Esophagus squamous epithelium (tissue), 5 donors: ENCODE data around the gene OXT. TPM values are rescaled to one million over a fixed set of nuclear protein-coding genes. Genes with fewer than 3 reads are reported as not detected.

Source experiments
- DNase-seq: peaks from one replicate; lab custom pipeline; 2025; lab: John Stamatoyannopoulos, UW
- H3K27ac ChIP-seq, 4 donors: fragments of 200-600 bp; sonication (generic); one replicate each; pipeline ENCODE4 v1.5.1; 2016 to 2019; ENCODE audit warnings: mild to moderate bottlenecking in 1 of 4
- H3K27me3 ChIP-seq, 4 donors: fragments of 200-600 bp; sonication (generic); 1 replicate in 3 of 4; 2 replicates in 1 of 4; pipeline versions ENCODE4 v1.5.1 to v1.6.0; 2017 to 2021; ENCODE audit warnings: antibody characterized with exemption in 1 of 4
- H3K36me3 ChIP-seq, 3 donors: fragments of 200-600 bp; sonication (generic); one replicate each; pipeline ENCODE4 v1.5.1; 2016 to 2019
- H3K4me1 ChIP-seq, 3 donors: fragments of 200-600 bp; sonication (generic); one replicate each; pipeline ENCODE4 v1.5.1; 2017 to 2019
- H3K4me3 ChIP-seq, 4 donors: fragments of 200-600 bp; sonication (generic); 1 replicate in 3 of 4; 2 replicates in 1 of 4; pipeline ENCODE4 v1.5.1; 2016 to 2019; ENCODE audit warnings: mild to moderate bottlenecking in 2 of 4, moderate library complexity in 1 of 4
- H3K9me3 ChIP-seq, 3 donors: fragments of 200-600 bp; sonication (generic); one replicate each; pipeline ENCODE4 v1.5.1; 2016 to 2019
- POLR2A ChIP-seq, 4 donors: fragments of 450-650 bp; IDR thresholded peaks; one replicate each; pipeline ENCODE4 v1.6.1; 2017; ENCODE audit warnings: antibody characterized with exemption in 4 of 4, mild to moderate bottlenecking in 4 of 4, moderate library complexity in 3 of 4
- WGBS, 2 donors: methylation state at CpG; one replicate each; pipeline ENCODE4 v1.1.5; 2018; 5-methylcytosine and 5-hydroxymethylcytosine counted together
- intact Hi-C: fragments of 100-400 bp; cut with DNase I; formaldehyde crosslinking; loops from one replicate; pipeline ENCODE4 v1.15.0; 2022
- total RNA-seq, 4 donors: library from RNA; depleted of rRNA; stranded (reverse); fragments of >200 nt; gene quantifications; one replicate each; pipeline ENCODE4 v1.1.0, GENCODE V29; 2016
- TF ChIP-seq, protein P1 (sequence below), 6 experiments: fragments of 450-650 bp in 4 of 6; fragments of 200-600 bp in 2 of 6; sonication (generic) in 2 of 6; IDR thresholded peaks; one replicate each; pipeline ENCODE4 v1.5.1; 2016 to 2019; ENCODE audit warnings: antibody characterized with exemption in 6 of 6, mild to moderate bottlenecking in 4 of 6, moderate library complexity in 4 of 6
- donor health status: DM: yes; HTN: yes; CAD: no.

Gene OXT
- total RNA-seq, 4 donors from 2014 or later: not detected

DNA sequence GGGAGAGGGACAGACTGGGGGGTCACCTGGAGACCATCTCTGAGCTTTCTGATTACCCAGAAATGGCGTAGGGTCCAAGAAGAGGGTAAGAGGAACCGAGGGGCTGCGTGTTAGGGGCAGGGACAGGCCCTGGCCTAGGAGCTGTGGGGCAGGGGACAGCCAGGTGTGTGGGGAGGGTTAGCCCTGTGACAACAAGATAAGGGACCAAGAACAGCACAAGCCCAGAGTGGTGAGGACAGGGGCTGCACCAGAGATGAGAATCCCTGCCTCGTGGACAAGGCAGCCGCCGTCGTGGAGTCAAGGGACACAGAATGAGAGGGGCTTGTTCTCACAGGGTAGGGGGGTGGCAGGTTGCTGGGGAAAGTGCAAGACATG, 13.6 kb downstream of the OXT start:
- Histone ChIP-seq H3K4me1 (peaks cover 5 to 25% (median 13%) of the 10 kb centered on the region in 3 donors), H3K27me3 (peaks cover 0 to 74% (median 10%) of the 10 kb centered on the region in 4 donors), H3K27ac (no peak overlapping the region), H3K36me3 (no peaks in the 10 kb centered on the region), H3K9me3 (no peaks in the 10 kb centered on the region), H3K4me3 (no peak overlapping the region)
- 81 to 97% methylated on average over 7 of the region's 7 CpGs for WGBS, 2 donors
- TF ChIP-seq, protein P1, sequence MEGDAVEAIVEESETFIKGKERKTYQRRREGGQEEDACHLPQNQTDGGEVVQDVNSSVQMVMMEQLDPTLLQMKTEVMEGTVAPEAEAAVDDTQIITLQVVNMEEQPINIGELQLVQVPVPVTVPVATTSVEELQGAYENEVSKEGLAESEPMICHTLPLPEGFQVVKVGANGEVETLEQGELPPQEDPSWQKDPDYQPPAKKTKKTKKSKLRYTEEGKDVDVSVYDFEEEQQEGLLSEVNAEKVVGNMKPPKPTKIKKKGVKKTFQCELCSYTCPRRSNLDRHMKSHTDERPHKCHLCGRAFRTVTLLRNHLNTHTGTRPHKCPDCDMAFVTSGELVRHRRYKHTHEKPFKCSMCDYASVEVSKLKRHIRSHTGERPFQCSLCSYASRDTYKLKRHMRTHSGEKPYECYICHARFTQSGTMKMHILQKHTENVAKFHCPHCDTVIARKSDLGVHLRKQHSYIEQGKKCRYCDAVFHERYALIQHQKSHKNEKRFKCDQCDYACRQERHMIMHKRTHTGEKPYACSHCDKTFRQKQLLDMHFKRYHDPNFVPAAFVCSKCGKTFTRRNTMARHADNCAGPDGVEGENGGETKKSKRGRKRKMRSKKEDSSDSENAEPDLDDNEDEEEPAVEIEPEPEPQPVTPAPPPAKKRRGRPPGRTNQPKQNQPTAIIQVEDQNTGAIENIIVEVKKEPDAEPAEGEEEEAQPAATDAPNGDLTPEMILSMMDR (IDR thresholded peaks at IDR 0.05): no peak
- TF ChIP-seq POLR2A (IDR thresholded peaks at IDR 0.05): no peak
- no peak for DNase-seq
- intact Hi-C loops: no loop called here

DNA sequence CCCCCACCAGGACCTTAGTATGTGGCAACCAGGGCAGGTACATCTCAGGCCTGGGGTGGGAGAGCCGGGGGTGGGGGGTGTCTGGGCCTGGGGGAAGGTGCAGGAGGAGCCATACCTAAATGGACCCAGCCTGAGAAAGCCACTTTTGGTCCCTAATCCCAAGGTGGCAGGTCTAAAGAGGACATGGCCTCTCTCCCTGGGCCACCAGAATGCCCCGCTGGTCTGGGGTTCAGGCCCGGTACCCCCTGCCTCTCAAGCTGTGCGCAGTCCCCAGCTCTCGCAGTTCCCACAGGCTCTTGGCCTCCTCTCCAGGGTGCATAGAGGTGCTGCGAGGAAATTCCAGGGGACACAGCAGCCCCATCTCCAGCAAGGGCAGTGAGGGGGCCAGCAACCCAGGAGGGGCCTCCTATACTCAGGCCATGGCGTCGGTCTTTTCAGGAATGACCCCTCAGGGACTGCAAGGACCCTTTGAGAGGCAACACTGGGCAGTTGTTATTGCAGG, 14.2 kb downstream of the OXT start:
- H3K27me3 ChIP-seq: peaks cover 0 to 74% (median 10%) of the 10 kb centered on the region in 4 donors
- no peaks in the 10 kb centered on the region for H3K9me3 ChIP-seq
- H3K27ac ChIP-seq: no peak overlapping the region
- peaks cover 5 to 24% (median 13%) of the 10 kb centered on the region in 3 donors for H3K4me1 ChIP-seq
- TF ChIP-seq, protein P1 (IDR thresholded peaks at IDR 0.05): no peak
- TF ChIP-seq POLR2A (IDR thresholded peaks at IDR 0.05): no peak
- no peak for DNase-seq
- no peaks in the 10 kb centered on the region for H3K36me3 ChIP-seq
- WGBS, 2 donors: 95 to 100% methylated on average over 3 to 4 of the region's 8 CpGs
- no peak overlapping the region for H3K4me3 ChIP-seq
- intact Hi-C loops: no loop called here

DNA sequence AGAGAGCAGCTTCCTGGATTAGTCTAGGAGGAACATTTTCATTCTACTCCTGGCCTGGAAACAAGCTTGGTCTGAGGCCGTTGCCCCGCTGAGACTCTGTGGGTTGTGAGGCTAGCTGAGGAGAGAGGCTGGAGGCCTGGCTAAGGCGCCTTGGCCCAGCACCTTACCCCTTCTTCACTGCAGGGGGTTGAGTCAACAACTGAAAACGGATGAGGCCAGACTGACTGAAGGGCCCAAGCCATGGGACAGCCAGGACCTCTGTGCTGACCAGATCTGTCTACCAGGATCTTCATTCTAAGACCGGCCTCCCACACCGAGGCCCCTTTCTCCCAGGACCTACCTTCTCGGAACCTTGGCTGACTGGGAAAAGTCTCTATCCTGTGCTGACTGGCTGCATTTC, 16.6 kb downstream of the OXT start:
- TF ChIP-seq, protein P1 (IDR thresholded peaks at IDR 0.05): no peak
- no peak for TF ChIP-seq POLR2A (IDR thresholded peaks at IDR 0.05)
- no peak for DNase-seq
- Histone ChIP-seq H3K4me3 (no peak overlapping the region), H3K27ac (no peak overlapping the region), H3K36me3 (no peaks in the 10 kb centered on the region), H3K9me3 (no peaks in the 10 kb centered on the region), H3K4me1 (peaks cover 6 to 13% (median 6%) of the 10 kb centered on the region in 3 donors), H3K27me3 (peaks cover 3 to 74% (median 4%) of the 10 kb centered on the region in 4 donors)
- intact Hi-C loops: no loop called here
- WGBS, 2 donors: 78 to 85% methylated on average over 3 to 7 of the region's 7 CpGs

DNA sequence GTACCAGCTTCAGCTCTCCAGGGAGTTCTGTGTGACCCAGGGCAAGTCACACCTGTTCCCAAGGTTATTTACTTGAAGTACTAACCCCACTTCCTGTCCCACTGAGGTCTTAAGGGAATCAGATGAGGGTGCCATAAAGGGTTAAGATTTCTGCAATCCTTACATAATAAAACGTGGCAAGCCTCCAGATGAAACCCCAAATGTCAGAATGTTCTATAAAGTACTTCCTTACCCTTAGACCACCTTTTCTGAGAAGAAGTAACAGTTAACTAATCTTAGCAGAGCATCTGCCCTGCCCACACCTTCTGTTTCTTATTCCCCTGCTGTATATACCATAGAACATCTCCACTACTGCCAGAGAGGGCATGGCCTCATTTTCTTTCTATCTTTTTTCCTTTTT, 19.1 kb downstream of the OXT start:
- no peak overlapping the region for H3K27ac ChIP-seq
- no peak for TF ChIP-seq POLR2A (IDR thresholded peaks at IDR 0.05)
- TF ChIP-seq, protein P1 (IDR thresholded peaks at IDR 0.05): no peak
- H3K4me3 ChIP-seq: no peak overlapping the region
- DNase-seq: no peak
- WGBS, 2 donors: 0% methylated on average over 1 of the region's 1 CpG
- no peaks in the 10 kb centered on the region for H3K36me3 ChIP-seq
- no peaks in the 10 kb centered on the region for H3K9me3 ChIP-seq
- peaks cover 0 to 66% (median 4%) of the 10 kb centered on the region in 4 donors for H3K27me3 ChIP-seq
- intact Hi-C loops: no loop called here
- peaks cover 2 to 12% (median 5%) of the 10 kb centered on the region in 3 donors for H3K4me1 ChIP-seq

DNA sequence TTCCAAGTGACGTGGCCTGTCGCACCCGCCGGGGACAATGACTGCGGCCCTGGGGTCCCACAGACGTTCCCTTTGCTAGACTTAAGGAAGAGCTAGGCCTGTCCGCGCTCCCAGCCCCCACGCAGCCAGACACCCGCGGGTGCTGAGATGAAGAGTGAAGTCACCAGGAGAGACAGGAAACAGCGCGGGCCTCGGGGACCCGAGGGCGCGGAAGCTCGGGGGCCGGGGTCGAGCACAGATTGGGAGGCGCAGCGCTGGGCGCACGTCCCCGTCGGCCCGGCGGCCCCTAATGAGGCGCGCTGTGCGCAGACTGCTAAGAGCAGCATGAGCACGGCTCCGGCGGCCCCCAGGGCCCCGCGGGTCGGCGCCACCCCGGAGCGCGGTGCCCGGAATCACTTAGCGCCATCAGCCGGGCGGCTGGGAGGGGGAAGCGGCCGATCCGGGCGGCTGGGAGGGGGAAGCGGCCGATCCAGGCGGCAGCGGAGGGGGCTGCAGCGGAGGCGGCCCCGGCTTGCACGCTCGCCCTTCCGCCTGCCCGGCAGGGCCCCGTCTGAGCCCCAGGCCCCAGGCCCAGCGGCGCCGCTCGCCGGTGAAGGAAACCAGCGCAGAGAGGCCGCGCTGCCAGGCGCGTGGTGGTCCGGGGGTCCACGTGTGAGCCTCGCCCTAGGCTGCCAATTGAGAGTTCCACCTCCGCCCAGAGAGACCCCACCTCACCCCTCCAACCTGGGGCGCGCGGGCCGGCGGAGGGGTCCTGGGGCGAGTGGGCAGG, 21.4 kb downstream of the OXT start:
- TF ChIP-seq, protein P1 (IDR thresholded peaks at IDR 0.05): no peak
- TF ChIP-seq POLR2A (IDR thresholded peaks at IDR 0.05): no peak
- intact Hi-C loops: no loop called here
- Histone ChIP-seq H3K9me3 (no peaks in the 10 kb centered on the region), H3K4me3 (peak overlapping the region; percentile 6 to 56 (median 26)), H3K36me3 (no peaks in the 10 kb centered on the region), H3K27me3 (peaks cover 0 to 62% (median 4%) of the 10 kb centered on the region in 4 donors), H3K4me1 (peaks cover 2 to 12% (median 5%) of the 10 kb centered on the region in 3 donors), H3K27ac (no peak overlapping the region)
- no peak for DNase-seq
- WGBS, 2 donors: 7 to 19% methylated on average over 14 to 29 of the region's 81 CpGs
